Tibial nerve (tissue), 4 donors: ENCODE measurements around the gene FEM1C. TPM values are rescaled to one million over a fixed set of nuclear protein-coding genes. Genes with fewer than 3 reads are reported as not detected.

Experiments
- DNase-seq, 2 donors: peaks; one replicate each; pipeline ENCODE4 v3.0.0-alpha.2; 2019; ENCODE audit warnings: low spot score in 2 of 2
- H3K27ac ChIP-seq, 4 donors: fragments of 200-600 bp; sonication (generic) in 3 of 4; one replicate each; pipeline ENCODE4 v1.5.1; 2017 to 2019; ENCODE audit warnings: mild to moderate bottlenecking in 1 of 4
- H3K27me3 ChIP-seq, 2 donors: fragments of 200-600 bp; sonication (generic) in 1 of 2; one replicate each; pipeline versions ENCODE4 v1.5.1 to v1.6.0; 2017 to 2019
- H3K36me3 ChIP-seq, 3 donors: fragments of 200-600 bp; sonication (generic); one replicate each; pipeline ENCODE4 v1.5.1; 2018 to 2019
- H3K4me1 ChIP-seq, 4 donors: fragments of 200-600 bp; sonication (generic) in 3 of 4; one replicate each; pipeline ENCODE4 v1.5.1; 2017 to 2019
- H3K4me3 ChIP-seq, 4 donors: fragments of 200-600 bp; sonication (generic) in 3 of 4; one replicate each; pipeline ENCODE4 v1.5.1; 2017 to 2019; ENCODE audit warnings: mild to moderate bottlenecking in 1 of 4, moderate library complexity in 1 of 4
- H3K9me3 ChIP-seq, 4 donors: fragments of 200-600 bp; sonication (generic) in 3 of 4; one replicate each; pipeline ENCODE4 v1.5.1; 2017 to 2019
- CTCF ChIP-seq, 5 experiments: fragments of 200-600 bp in 3 of 5; fragments of 450-650 bp in 2 of 5; sonication (generic) in 3 of 5; IDR thresholded peaks; one replicate each; pipeline ENCODE4 v1.5.1; 2016 to 2019; ENCODE audit warnings: antibody characterized with exemption in 5 of 5, mild to moderate bottlenecking in 3 of 5, moderate library complexity in 2 of 5
- EP300 ChIP-seq, 2 donors: sonication (generic); formaldehyde crosslinking; IDR thresholded peaks; one replicate each; pipeline ENCODE4 v1.6.1; 2017; ENCODE audit warnings: antibody characterized with exemption in 2 of 2, mild to moderate bottlenecking in 1 of 2
- POLR2A ChIP-seq, 2 donors: fragments of 450-650 bp; IDR thresholded peaks; one replicate each; pipeline ENCODE4 v1.6.1; 2017; ENCODE audit warnings: antibody characterized with exemption in 2 of 2, mild to moderate bottlenecking in 2 of 2, moderate library complexity in 2 of 2
- WGBS, 2 donors: methylation state at CpG; one replicate each; pipeline ENCODE4 v1.1.5; 2018; 5-methylcytosine and 5-hydroxymethylcytosine counted together
- total RNA-seq, 4 donors: library from RNA; depleted of rRNA; stranded (reverse); fragments of >200 nt; gene quantifications; one replicate each; pipeline ENCODE4 v1.1.0, GENCODE V29; 2016

The FEM1C gene
- total RNA-seq, 4 donors from 2014 or later, result 16.9 to 24.5 (median 20.3) TPM

- TF ChIP-seq CTCF (IDR thresholded peaks at IDR 0.05) (no peak), POLR2A (IDR thresholded peaks at IDR 0.05) (no peak), EP300 (IDR thresholded peaks at IDR 0.05) (no peak)
- 74% methylated on average over 2 of the region's 2 CpGs for WGBS, 2 donors
- Histone ChIP-seq H3K4me3 (no peak overlapping the region), H3K4me1 (peaks cover 0 to 77% (median 34%) of the 10 kb centered on the region in 4 donors), H3K9me3 (no peaks in the 10 kb centered on the region), H3K36me3 (peaks cover 0 to 18% (median 6%) of the 10 kb centered on the region in 3 donors), H3K27ac (peak overlapping the region in 1 of 4 donors; percentile 4), H3K27me3 (no peaks in the 10 kb centered on the region)
- no peak for DNase-seq
These were observed 18.0 kb downstream of the FEM1C start for GRCh38 chr5:115526604-115527003.

DNA sequence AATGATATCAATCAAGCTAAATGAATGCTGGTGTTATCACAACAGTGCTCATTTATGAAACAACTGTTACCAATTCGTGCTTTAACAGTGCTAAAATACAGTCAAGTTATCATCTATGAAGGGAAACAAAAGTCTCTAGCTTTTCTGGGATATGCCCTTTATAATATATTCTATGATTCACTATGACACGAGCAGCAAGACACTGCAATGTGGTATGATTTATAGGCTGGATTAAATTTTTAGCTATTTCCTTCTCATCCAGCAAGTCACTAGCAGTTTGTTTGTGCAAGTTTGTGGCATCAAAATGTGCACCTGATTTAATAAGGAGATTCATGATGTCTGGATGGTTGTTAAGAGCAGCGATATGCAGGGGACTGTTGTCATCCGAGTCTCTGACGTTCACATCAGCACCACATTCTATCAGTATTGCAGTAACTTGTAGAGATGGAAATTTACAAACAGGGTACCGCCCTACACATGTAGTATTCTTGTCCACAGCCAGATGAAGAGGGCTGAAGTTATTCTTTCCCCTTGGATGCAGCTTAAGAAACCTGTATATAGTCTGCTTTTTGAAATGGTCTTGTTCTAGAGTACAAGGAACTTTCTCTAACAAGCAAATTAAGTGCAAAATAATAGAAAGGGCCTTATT lies 20.3 kb downstream of the FEM1C start:
- H3K36me3 ChIP-seq, result peaks cover 0 to 18% (median 6%) of the 10 kb centered on the region in 3 donors
- 82 to 85% methylated on average over 6 of the region's 6 CpGs for WGBS, 2 donors
- no peak for DNase-seq
- H3K27me3 ChIP-seq, result no peaks in the 10 kb centered on the region
- no peaks in the 10 kb centered on the region for H3K9me3 ChIP-seq
- TF ChIP-seq POLR2A (IDR thresholded peaks at IDR 0.05) (no peak), CTCF (IDR thresholded peaks at IDR 0.05) (no peak), EP300 (IDR thresholded peaks at IDR 0.05) (no peak)
- H3K27ac ChIP-seq, result no peak overlapping the region
- H3K4me1 ChIP-seq, result peaks cover 0 to 55% (median 23%) of the 10 kb centered on the region in 4 donors
- no peak overlapping the region for H3K4me3 ChIP-seq

DNA sequence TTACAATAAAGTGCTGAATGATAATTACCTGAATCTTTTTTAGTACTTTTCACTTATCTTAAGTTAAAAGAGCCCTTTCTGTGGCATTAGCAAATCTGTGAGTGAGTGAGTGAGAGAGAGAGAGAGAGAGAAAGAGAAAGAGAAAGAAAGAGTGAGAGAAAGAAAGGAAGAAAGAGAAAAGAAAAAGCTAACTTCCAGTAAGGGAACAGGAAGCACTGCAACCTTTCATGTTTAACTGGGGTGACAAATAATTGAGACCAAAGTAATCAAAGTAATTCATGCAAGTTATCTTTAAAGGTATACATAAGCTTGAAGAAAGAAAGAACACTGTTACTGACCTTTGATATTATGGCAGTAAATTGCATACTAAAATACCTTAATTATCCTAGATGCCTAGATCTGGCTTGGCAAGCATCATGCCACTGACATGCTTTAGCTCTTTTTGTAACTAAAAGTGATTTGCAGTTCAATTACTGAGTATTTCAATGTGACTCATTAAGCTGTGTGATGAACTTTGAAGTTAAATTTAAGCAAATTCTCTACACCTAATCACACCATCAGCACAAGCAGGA lies 21.7 kb downstream of the FEM1C start:
- TF ChIP-seq POLR2A (IDR thresholded peaks at IDR 0.05) (no peak), EP300 (IDR thresholded peaks at IDR 0.05) (no peak), CTCF (IDR thresholded peaks at IDR 0.05) (no peak)
- Histone ChIP-seq H3K27me3 (no peaks in the 10 kb centered on the region), H3K4me3 (no peak overlapping the region), H3K9me3 (no peaks in the 10 kb centered on the region), H3K4me1 (peaks cover 0 to 42% (median 19%) of the 10 kb centered on the region in 4 donors), H3K36me3 (peaks cover 0 to 18% (median 6%) of the 10 kb centered on the region in 3 donors), H3K27ac (no peak overlapping the region)
- DNase-seq, result no peak

DNA sequence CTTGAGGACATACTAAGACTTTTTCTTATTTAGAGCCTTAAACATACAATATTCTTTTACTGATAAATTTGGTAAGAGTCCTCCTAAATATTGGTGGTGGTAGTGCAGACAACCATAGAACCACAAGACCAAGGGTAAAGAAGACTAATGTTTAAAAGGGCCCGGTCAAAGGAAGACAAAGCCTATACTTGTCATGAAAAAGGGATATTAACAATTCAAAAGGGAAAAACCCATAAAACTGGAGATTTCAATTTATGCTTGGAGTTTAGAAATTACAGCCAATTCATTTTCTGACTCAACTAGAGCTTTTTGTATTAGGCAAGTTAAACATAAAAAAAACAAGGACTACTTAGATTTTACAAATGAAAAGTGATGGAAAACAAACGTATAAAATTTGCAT lies 24.4 kb downstream of the FEM1C start:
- Histone ChIP-seq H3K27me3 (no peaks in the 10 kb centered on the region), H3K27ac (no peak overlapping the region), H3K4me1 (peaks cover 0 to 19% (median 9%) of the 10 kb centered on the region in 4 donors), H3K9me3 (no peaks in the 10 kb centered on the region), H3K36me3 (peaks cover 0 to 15% (median 6%) of the 10 kb centered on the region in 3 donors), H3K4me3 (no peak overlapping the region)
- DNase-seq, result no peak
- WGBS, 2 donors, result 46 to 59% methylated on average over 2 of the region's 2 CpGs
- TF ChIP-seq EP300 (IDR thresholded peaks at IDR 0.05) (no peak), CTCF (IDR thresholded peaks at IDR 0.05) (no peak), POLR2A (IDR thresholded peaks at IDR 0.05) (no peak)

- peaks cover 0 to 9% (median 0%) of the 10 kb centered on the region in 4 donors for H3K4me1 ChIP-seq
- 95 to 100% methylated on average over 1 of the region's 1 CpG for WGBS, 2 donors
- peaks cover 0 to 4% (median 0%) of the 10 kb centered on the region in 3 donors for H3K36me3 ChIP-seq
- no peak for TF ChIP-seq EP300 (IDR thresholded peaks at IDR 0.05)
- no peak for TF ChIP-seq CTCF (IDR thresholded peaks at IDR 0.05)
- TF ChIP-seq POLR2A (IDR thresholded peaks at IDR 0.05), result no peak
- DNase-seq, result no peak
- no peak overlapping the region for H3K27ac ChIP-seq
- H3K27me3 ChIP-seq, result no peaks in the 10 kb centered on the region
- no peaks in the 10 kb centered on the region for H3K9me3 ChIP-seq
- H3K4me3 ChIP-seq, result no peak overlapping the region
These were observed 28.2 kb downstream of the FEM1C start for GRCh38 chr5:115516372-115516771.
